GM21381 (cell line): ENCODE measurements around the gene MPV17L.
"Not testable (repeated sequence)": the region's sequence is repeated elsewhere in the genome, so short reads cannot be mapped to it uniquely, and the experiment has no call there.

ENCODE experiments used
- ATAC-seq: cut with Tn5 transposase; IDR thresholded peaks from one replicate; pipeline ENCODE4 v1.9.1; 2021; ENCODE audit warnings: mild to moderate bottlenecking, moderate library complexity; ENCODE audit not compliant: unreplicated experiment

MPV17L gene

DNA sequence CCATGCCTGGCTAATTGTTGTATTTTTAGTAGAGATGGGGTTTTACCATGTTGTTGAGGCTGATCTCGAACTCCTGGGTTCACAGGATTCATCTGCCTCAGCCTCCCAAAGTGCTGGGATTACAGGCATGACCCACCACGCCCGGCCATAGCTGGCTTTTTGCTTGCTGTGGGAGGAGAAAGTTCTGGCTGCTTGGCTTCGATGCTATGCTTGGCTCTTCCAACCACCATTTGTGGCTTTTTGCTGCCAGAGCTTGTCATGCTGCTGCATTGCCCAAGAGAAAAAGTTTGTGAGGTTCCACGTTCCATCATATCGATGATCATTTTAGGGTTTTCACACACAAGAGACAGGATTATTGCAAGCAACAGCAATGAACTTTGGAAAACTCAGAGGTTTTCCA lies 55.1 kb downstream of the MPV17L start:
- ATAC-seq, result no peak

DNA sequence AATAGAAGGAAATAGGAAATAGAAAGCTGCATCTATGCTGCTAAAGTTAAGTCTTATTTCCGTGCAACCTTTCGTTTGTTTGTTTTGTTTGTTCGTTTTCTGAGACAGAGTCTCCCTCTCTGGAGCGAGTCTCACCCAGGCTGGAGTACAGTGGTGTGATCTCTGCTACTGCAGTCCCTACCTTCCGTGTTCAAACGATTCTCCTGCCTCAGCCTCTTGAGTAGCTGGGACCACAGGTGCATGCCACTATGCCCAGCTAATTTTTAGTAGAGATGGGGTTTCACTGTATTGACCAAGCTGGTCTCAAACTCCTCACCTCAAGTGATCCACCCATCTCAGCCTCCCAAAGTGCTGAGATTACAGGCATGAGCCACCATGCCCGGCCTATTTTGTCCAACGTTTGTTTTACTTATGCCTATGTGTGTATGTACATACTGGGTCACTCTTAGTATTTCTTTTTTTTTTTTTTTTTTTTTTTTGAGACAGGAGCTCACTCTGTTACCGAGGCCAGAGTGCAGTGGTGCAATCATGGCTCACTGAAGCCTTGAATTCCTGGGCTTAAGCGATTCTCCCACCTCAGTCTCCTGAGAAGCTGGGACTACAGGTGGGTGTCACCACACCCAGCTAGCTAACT lies 55.7 kb downstream of the MPV17L start:
- no peak for ATAC-seq

- no peak for ATAC-seq
These were observed 56.8 kb downstream of the MPV17L start for GRCh38 chr16:15452246-15452855.

DNA sequence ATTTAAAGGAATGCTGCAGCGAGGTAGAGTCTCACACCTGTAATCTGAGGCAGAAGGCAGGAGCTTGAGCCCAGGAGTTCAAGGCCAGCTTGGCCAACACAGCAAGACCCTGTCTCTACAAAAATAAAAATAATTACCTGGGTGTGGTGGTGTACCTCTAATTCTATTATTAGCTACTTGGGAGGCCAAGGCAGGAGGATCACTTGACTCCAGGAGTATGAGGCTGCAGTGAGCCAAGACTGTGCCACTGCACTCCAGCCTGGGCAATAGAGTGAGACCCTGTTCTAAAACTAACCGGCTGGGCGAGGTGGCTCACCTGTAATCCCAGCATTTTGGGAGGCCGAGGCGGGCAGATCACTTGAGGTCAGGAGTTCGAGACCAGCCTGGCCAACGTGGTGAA lies 57.7 kb downstream of the MPV17L start:
- not testable (repeated sequence) for ATAC-seq

GRCh38 chr16:15454933-15455332 lies 59.4 kb downstream of the MPV17L start:
- ATAC-seq, result not testable (repeated sequence)

DNA sequence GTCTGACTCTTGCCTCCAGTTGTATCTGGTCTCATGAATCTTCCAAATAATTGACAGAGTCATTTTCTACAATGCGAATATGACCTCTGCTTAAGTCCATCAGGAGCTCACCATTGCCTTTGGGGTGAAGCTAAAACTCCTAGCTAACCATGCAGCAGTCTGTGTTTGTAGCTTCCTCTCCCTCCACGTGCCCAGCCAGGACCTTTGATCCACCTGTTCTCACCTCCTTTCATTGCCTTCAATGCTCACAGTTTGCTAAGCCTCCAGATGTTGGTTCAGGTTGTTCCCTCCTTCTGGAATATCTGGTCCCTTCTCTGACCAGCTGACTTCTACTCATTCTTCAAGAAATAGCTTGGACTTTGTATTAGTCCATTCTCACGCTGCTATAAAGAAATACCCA lies 61.8 kb downstream of the MPV17L start:
- ATAC-seq, result no peak

- no peak for ATAC-seq
These were observed 62.4 kb downstream of the MPV17L start for GRCh38 chr16:15457958-15458357.

GRCh38 chr16:15459791-15460190 lies 64.2 kb downstream of the MPV17L start:
- ATAC-seq, result no peak

DNA sequence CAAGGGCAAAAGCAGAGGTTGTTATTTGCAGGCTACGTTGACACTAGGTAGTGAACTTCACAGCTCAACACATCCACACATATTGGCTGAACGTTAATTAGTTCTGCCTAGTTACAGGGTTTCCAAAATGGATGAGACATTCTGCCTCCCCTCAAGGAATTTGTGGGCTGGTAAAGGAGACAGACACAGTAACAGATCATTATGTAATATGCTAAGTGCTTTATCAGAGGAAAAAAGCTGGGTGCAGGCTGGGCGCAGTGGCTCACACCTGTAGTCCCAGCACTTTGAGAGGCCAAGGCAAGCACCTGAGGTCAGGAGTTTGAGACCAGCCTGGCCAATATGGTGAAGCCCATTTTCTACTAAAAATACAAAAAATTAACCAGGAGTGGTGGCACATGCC lies 65.0 kb downstream of the MPV17L start:
- ATAC-seq, result no peak

GRCh38 chr16:15461376-15461775 lies 65.8 kb downstream of the MPV17L start:
- ATAC-seq, result no peak
